ENCODE results near the gene FAM241B. TPM values are rescaled to one million over a fixed set of nuclear protein-coding genes. Genes with fewer than 3 reads are reported as not detected.

Gene FAM241B
- total RNA-seq, 2 donors from 2014 or later: 0.66 to 1.8 TPM

DNA sequence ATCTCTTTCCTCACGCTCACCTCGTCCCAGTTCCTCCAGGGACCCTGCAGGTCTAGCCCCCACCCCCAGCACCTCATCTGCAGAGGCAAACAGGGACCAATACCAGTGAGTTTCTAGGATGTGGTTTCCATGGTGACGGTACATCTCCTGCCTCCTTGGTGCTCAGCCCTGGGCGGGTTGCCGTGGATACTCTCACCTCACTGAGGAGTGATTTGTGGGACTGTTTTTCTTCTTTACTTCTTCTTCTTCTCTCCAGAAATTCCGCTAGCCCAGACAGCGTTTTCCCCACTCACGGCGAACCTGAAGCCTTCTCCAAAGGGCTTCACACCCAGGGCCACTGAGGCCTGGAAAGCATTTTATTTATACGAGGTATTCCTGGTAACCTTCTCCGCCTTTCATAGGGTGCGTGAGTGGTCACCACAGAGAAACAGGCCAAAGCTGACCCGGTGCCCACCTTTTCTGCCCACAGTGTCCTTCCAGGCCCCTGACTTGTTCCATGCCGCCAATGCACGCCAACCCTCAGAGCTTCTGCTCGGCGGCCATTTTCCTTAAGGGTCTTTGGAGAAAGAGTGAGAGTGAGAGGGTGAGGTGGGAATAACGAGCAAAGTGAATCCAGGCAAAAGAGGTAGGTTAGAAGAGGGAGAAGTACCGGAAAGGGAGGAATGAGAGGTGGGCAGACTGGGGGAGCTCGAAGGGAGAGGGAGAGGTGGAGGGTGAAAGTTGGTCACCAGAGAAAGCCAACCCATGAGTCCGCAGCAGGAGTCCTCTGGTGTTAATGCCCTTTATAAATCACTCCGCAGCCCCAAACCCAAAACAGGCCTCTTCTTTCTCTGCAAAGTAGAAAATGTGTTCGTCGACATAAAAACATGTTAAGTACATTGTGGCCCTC, 15.5 kb downstream of the FAM241B start:
- no peak for ATAC-seq
- intact Hi-C loops (cut with DNase I): loop anchor here (5.0 kb wide), 1 partner anchor 67 kb away; no protein-coding TSS in a partner anchor
- WGBS, 2 donors: 84 to 86% methylated on average over 24 of the region's 24 CpGs

DNA sequence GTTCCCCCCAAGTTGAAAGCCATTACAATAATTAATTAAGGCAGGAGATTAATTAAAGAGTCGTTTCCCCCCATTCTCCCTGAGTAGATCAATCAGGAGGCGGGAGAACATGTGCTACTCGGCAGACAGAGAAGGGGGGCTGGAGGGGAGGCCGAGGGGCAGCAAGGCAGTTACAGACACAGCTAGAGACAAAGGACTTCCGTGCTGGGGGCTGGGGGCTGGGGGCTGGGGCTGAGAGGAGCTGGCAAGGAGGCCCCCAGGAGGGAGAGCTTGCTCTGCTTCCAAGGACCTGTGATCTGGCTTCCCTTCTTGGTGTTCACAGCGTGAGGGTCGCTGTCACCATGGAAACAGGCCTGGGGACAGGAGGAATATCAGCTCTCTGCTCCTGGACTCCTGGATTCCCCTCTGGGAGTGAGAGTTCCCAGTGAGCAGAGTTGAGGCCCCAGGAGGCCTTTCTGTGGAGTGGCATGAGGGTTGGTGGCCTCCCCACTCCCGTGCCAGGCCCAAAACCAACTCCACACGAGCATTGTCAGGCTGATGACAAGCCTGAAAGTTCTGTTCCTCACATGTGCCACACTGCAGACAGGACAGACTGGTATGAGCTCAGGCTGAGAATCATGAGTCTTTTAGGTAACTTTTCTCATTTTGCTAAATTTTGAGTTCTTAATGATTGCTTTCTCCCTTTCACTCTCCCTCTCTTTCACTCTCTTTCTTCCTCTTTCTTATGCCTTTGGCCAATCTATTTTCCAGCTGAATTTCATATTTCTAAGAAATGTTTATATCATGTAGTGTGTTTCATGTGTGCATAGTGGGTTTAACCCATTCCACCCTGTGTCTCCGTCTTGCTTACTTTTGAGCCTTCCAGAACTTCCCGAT, 16.4 kb downstream of the FAM241B start:
- H3K36me3 ChIP-seq (replicated peaks in 1 of 2; ENCODE audit: insufficient read depth in 1 of 2, low read depth in 2 of 2): no peaks in the 10 kb centered on the region
- TF ChIP-seq POLR2A (IDR thresholded peaks at IDR 0.05): no peak
- TF ChIP-seq, protein P1, sequence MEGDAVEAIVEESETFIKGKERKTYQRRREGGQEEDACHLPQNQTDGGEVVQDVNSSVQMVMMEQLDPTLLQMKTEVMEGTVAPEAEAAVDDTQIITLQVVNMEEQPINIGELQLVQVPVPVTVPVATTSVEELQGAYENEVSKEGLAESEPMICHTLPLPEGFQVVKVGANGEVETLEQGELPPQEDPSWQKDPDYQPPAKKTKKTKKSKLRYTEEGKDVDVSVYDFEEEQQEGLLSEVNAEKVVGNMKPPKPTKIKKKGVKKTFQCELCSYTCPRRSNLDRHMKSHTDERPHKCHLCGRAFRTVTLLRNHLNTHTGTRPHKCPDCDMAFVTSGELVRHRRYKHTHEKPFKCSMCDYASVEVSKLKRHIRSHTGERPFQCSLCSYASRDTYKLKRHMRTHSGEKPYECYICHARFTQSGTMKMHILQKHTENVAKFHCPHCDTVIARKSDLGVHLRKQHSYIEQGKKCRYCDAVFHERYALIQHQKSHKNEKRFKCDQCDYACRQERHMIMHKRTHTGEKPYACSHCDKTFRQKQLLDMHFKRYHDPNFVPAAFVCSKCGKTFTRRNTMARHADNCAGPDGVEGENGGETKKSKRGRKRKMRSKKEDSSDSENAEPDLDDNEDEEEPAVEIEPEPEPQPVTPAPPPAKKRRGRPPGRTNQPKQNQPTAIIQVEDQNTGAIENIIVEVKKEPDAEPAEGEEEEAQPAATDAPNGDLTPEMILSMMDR (IDR thresholded peaks at IDR 0.05): no peak
- DNase-seq (no peak), ATAC-seq (no peak)
- intact Hi-C loops (cut with DNase I): loop anchor here (5.0 kb wide), 1 partner anchor 66 kb away; no protein-coding TSS in a partner anchor
- H3K27me3 ChIP-seq: no peaks in the 10 kb centered on the region
- H3K27ac ChIP-seq: no peak overlapping the region
- H3K4me1 ChIP-seq: no peaks in the 10 kb centered on the region
- no peaks in the 10 kb centered on the region for H3K9me3 ChIP-seq
- WGBS, 2 donors: 61 to 69% methylated on average over 9 to 11 of the region's 11 CpGs
- no peak overlapping the region for H3K4me3 ChIP-seq

More for the DNA sequence above, 15.5 kb downstream of the FAM241B start:
- H3K4me1 ChIP-seq: no peaks in the 10 kb centered on the region
- H3K9me3 ChIP-seq: no peaks in the 10 kb centered on the region
- H3K36me3 ChIP-seq (replicated peaks in 1 of 2; ENCODE audit: insufficient read depth in 1 of 2, low read depth in 2 of 2): no peaks in the 10 kb centered on the region
- TF ChIP-seq POLR2A (IDR thresholded peaks at IDR 0.05): no peak
- TF ChIP-seq, protein P1 (IDR thresholded peaks at IDR 0.05): no peak
- H3K27me3 ChIP-seq: no peaks in the 10 kb centered on the region
- no peak overlapping the region for H3K27ac ChIP-seq
- no peak for DNase-seq
- H3K4me3 ChIP-seq: no peak overlapping the region

DNA sequence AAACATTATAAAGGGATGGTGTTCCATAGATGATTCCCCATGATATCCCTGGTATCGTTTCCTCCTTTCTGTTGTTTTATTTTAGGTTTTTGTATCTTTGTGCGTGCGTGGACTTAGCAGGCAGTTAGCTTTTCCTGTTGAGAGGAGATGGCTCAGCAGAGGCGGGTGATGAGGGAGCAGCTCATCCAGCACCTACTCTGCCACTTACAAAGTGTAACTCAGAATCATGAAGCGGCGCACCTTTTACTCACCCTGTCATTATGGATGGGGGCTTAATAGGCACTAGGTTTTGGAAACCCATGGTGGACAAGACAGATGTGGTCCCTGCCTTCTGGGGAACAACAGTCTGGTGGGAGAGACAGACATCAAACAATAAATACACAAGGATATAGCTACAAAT, 17.1 kb downstream of the FAM241B start:
- 80 to 87% methylated on average over 6 of the region's 6 CpGs for WGBS, 2 donors
- Histone ChIP-seq H3K36me3 (replicated peaks in 1 of 2; ENCODE audit: insufficient read depth in 1 of 2, low read depth in 2 of 2) (no peaks in the 10 kb centered on the region), H3K4me1 (no peaks in the 10 kb centered on the region), H3K27me3 (no peaks in the 10 kb centered on the region), H3K27ac (no peak overlapping the region), H3K9me3 (no peaks in the 10 kb centered on the region), H3K4me3 (no peak overlapping the region)
- TF ChIP-seq POLR2A (IDR thresholded peaks at IDR 0.05): no peak
- TF ChIP-seq, protein P1 (IDR thresholded peaks at IDR 0.05): no peak
- DNase-seq (no peak), ATAC-seq (no peak)
- intact Hi-C loops (cut with DNase I): loop anchor here (5.0 kb wide), 1 partner anchor 65 kb away; no protein-coding TSS in a partner anchor

DNA sequence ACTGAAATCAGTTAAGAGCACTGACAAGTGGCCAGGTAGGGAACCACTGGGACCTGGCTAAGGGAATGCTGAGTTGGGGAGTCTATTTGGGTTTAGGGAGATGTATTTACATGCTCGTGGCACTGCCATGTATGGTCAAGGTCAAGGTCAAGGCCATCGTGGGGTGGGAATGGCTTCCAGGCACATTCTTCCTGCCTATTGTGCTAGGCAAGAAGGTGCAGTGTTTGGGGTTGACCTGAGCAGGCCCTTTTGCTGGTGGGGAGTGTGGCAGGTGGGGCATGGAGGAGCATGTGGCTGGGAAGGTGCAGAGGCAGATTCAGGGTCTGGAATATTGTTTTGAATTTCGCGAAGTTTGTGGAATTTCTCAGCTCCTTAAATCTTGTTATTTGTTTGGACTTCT, 17.8 kb downstream of the FAM241B start:
- Histone ChIP-seq H3K4me3 (no peak overlapping the region), H3K36me3 (replicated peaks in 1 of 2; ENCODE audit: insufficient read depth in 1 of 2, low read depth in 2 of 2) (no peaks in the 10 kb centered on the region), H3K9me3 (no peaks in the 10 kb centered on the region), H3K27ac (no peak overlapping the region), H3K4me1 (no peaks in the 10 kb centered on the region), H3K27me3 (no peaks in the 10 kb centered on the region)
- ATAC-seq: no peak
- 48 to 49% methylated on average over 4 of the region's 4 CpGs for WGBS, 2 donors
- no peak for DNase-seq
- TF ChIP-seq POLR2A (IDR thresholded peaks at IDR 0.05): no peak
- TF ChIP-seq, protein P1 (IDR thresholded peaks at IDR 0.05): no peak
- intact Hi-C loops (cut with DNase I): loop anchor here (5.0 kb wide), 1 partner anchor 64 kb away; no protein-coding TSS in a partner anchor

Measured in body of pancreas (tissue), 4 donors.